ENCODE measurements around the gene PFN4. TPM values are rescaled to one million over a fixed set of nuclear protein-coding genes. Genes with fewer than 3 reads are reported as not detected.
A peak's percentile ranks its signal among the peaks of the same experiment; 100 is the strongest.

PFN4 gene
- total and polyA plus RNA-seq, 2 experiments from 2014 or later = 0.28 TPM; not detected in 1

DNA sequence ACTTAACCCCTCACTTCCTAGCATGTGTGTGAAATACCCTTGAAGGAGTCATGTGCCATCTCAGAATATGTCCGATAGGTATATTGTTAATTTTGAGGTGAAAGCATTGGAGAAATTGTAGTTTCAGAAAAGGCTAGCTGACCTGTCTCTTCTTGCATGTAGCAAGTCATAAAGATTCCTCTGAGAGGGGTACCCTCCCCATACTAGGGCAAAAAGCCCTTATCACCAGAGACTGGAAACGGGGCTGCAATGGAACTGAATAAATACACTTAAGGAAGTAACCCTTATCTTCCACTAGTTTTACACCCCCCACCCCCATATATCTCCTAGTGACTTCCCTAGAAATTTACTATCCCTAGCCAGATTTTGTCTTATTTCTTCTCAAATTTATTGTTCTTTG is 45.3 kb downstream of the PFN4 start:
- Mint-ChIP-seq H3K36me3 (ENCODE audit: low read depth) (peaks cover 54% of the 10 kb centered on the region), H3K4me3 (peak overlapping the region; percentile 96), H3K9me3 (no peaks in the 10 kb centered on the region), H3K27ac (peak overlapping the region; percentile 89), H3K27me3 (ENCODE audit: insufficient read depth, low read depth, poor library complexity) (peaks cover 4% of the 10 kb centered on the region), H3K4me1 (peaks cover 24% of the 10 kb centered on the region)
- Histone ChIP-seq H3K27ac (ENCODE audit: low read depth) (peak overlapping the region; percentile 93; the same call in 1 of the 2 replicates), H3K79me2 (replicated peaks; ENCODE audit: insufficient read depth) (peaks cover 33% of the 10 kb centered on the region), H3K27me3 (ENCODE audit: insufficient read depth) (no peaks in the 10 kb centered on the region), H3K4me3 (peak overlapping the region; percentile 90), H4K20me1 (replicated peaks; ENCODE audit: insufficient read depth) (no peaks in the 10 kb centered on the region; the same call in 1 of the 2 replicates), H3K4me2 (peak overlapping the region; percentile 98), H2AFZ (peak overlapping the region; percentile 87; the same call in 1 of the 2 replicates), H3F3A (replicated peaks; ENCODE audit: low read depth) (peaks cover 27% of the 10 kb centered on the region), H3K9me2 (ENCODE audit: insufficient read depth) (no peaks in the 10 kb centered on the region), H3K36me3 (ENCODE audit: insufficient read depth) (peaks cover 20% of the 10 kb centered on the region), H3K4me1 (ENCODE audit: insufficient read depth) (peaks cover 28% of the 10 kb centered on the region)
- DNase-seq (ENCODE audit: low spot score) = no peak
- TF ChIP-seq, protein P1, sequence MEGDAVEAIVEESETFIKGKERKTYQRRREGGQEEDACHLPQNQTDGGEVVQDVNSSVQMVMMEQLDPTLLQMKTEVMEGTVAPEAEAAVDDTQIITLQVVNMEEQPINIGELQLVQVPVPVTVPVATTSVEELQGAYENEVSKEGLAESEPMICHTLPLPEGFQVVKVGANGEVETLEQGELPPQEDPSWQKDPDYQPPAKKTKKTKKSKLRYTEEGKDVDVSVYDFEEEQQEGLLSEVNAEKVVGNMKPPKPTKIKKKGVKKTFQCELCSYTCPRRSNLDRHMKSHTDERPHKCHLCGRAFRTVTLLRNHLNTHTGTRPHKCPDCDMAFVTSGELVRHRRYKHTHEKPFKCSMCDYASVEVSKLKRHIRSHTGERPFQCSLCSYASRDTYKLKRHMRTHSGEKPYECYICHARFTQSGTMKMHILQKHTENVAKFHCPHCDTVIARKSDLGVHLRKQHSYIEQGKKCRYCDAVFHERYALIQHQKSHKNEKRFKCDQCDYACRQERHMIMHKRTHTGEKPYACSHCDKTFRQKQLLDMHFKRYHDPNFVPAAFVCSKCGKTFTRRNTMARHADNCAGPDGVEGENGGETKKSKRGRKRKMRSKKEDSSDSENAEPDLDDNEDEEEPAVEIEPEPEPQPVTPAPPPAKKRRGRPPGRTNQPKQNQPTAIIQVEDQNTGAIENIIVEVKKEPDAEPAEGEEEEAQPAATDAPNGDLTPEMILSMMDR (conservative IDR thresholded peaks at IDR 0.05; ENCODE audit: low read depth in 2 of 2) = no peak
- TF ChIP-seq ETS1 (IDR thresholded peaks at IDR 0.05) (no peak), REST (IDR thresholded peaks at IDR 0.05; ENCODE audit: unreplicated experiment) (no peak), STAT1 (IDR thresholded peaks at IDR 0.05; ENCODE audit: unreplicated experiment) (no peak), EZH2phosphoT487 (IDR thresholded peaks at IDR 0.05; ENCODE audit: unreplicated experiment) (no peak), CREB1 (CRISPR knock-in tag; IDR thresholded peaks at IDR 0.05; ENCODE audit: low read depth) (no peak), JUNB (IDR thresholded peaks at IDR 0.05; ENCODE audit: unreplicated experiment) (no peak), EZH2 (IDR thresholded peaks at IDR 0.05; ENCODE audit: low read depth, unreplicated experiment) (no peak), ZNF114 (CRISPR knock-in tag; IDR thresholded peaks at IDR 0.05) (no peak), ZNF331 (CRISPR knock-in tag; IDR thresholded peaks at IDR 0.05; ENCODE audit: low read depth) (no peak), POLR2AphosphoS5 (IDR thresholded peaks at IDR 0.05; ENCODE audit: low read depth) (no peak), NANOG (IDR thresholded peaks at IDR 0.05; ENCODE audit: borderline replicate concordance) (no peak)
- ATAC-seq = no peak

Measured in GM23338 (cell line).